HEK293 (cell line): ENCODE data around the gene SP7.
A peak's percentile ranks its signal among the peaks of the same experiment; 100 is the strongest.

Experiments used
- CTCF ChIA-PET: fragments of 350-600 bp; formaldehyde crosslinking; extraction: SDS; loops from one replicate; lab custom pipeline; 2021; ENCODE audit warnings: antibody characterized with exemption; lab: Yijun Ruan, JAX
- POLR2A ChIA-PET: fragments of 300-600 bp; formaldehyde crosslinking; extraction: SDS; loops from one replicate; lab custom pipeline; 2020; ENCODE audit warnings: antibody characterized with exemption, inconsistent platforms; lab: Yijun Ruan, JAX
- H3K27ac ChIP-seq: fragments of 200-500 bp; sonication (Bioruptor generic); 2 replicates; pipeline ENCODE4 v1.5.1; 2014; ENCODE audit warnings: low read depth, low read length, control low read depth, inconsistent platforms; ENCODE audit errors: extremely low read depth
- H3K36me3 ChIP-seq, 2 experiments: fragments of 200-500 bp in 1 of 2; sonication (Bioruptor generic) in 1 of 2; 1 replicate in 1 of 2; 2 replicates in 1 of 2; pipeline ENCODE4 v1.5.1; 2014 to 2017; ENCODE audit warnings: inconsistent platforms in 2 of 2, low read length in 2 of 2; ENCODE audit not compliant: control insufficient read depth in 2 of 2, insufficient read depth in 1 of 2
- H3K4me1 ChIP-seq: fragments of 200-500 bp; sonication (Bioruptor generic); 2 replicates; pipeline ENCODE4 v1.5.1; 2014; ENCODE audit warnings: mild to moderate bottlenecking, low read length, inconsistent platforms; ENCODE audit not compliant: control insufficient read depth, insufficient read depth
- H3K4me3 ChIP-seq: 2 replicates; pipeline ENCODE4 v1.5.1; 2011; ENCODE audit warnings: low read depth, mild to moderate bottlenecking, control low read depth, low read length, moderate library complexity
- H3K9me3 ChIP-seq: fragments of 200-500 bp; sonication (Bioruptor generic); 2 replicates; pipeline ENCODE4 v1.5.1; 2014; ENCODE audit warnings: low read depth, low read length, inconsistent platforms; ENCODE audit not compliant: control insufficient read depth, insufficient read depth
- CTCF ChIP-seq: fragments of 450-650 bp; formaldehyde crosslinking; IDR thresholded peaks from 2 replicates; pipeline ENCODE4 v1.5.1; 2016; ENCODE audit warnings: missing biosample characterization, missing genetic modification characterization
- KLF10 ChIP-seq: fragments of 450-650 bp; IDR thresholded peaks from 2 replicates; pipeline ENCODE4 v1.5.1; 2018; ENCODE audit warnings: missing biosample characterization, mild to moderate bottlenecking, missing genetic modification characterization
- PBX3 ChIP-seq: sonication (generic); formaldehyde crosslinking; IDR thresholded peaks from 2 replicates; pipeline ENCODE4 v1.8.1; 2022; ENCODE audit warnings: mild to moderate bottlenecking, moderate library complexity, missing genetic modification reagents
- SETDB1 ChIP-seq: IDR thresholded peaks from one replicate; pipeline ENCODE4 v1.6.1; 2017; ENCODE audit warnings: mild to moderate bottlenecking, low read length, moderate library complexity, mixed read lengths; ENCODE audit not compliant: insufficient read length
- ZNF138 ChIP-seq: fragments of 450-650 bp; formaldehyde crosslinking; IDR thresholded peaks from 2 replicates; pipeline ENCODE4 v1.5.1; 2016; ENCODE audit warnings: missing biosample characterization, missing genetic modification characterization, borderline replicate concordance
- ZNF16 ChIP-seq: fragments of 450-650 bp; formaldehyde crosslinking; IDR thresholded peaks from 2 replicates; pipeline ENCODE4 v1.5.1; 2016; ENCODE audit warnings: low read depth, missing biosample characterization, missing genetic modification characterization
- ZNF18 ChIP-seq: fragments of 450-650 bp; formaldehyde crosslinking; IDR thresholded peaks from 2 replicates; pipeline ENCODE4 v1.5.1; 2016; ENCODE audit warnings: missing biosample characterization, missing genetic modification characterization
- ZNF211 ChIP-seq: fragments of 450-650 bp; formaldehyde crosslinking; IDR thresholded peaks from 2 replicates; pipeline ENCODE4 v1.5.1; 2016; ENCODE audit warnings: low read depth, missing biosample characterization, missing genetic modification characterization
- ZNF350 ChIP-seq: fragments of 450-650 bp; formaldehyde crosslinking; IDR thresholded peaks from 2 replicates; pipeline ENCODE4 v1.5.0; 2017; ENCODE audit warnings: missing biosample characterization, mild to moderate bottlenecking, missing genetic modification characterization
- ZNF416 ChIP-seq: fragments of 450-650 bp; formaldehyde crosslinking; IDR thresholded peaks from 2 replicates; pipeline ENCODE4 v1.5.1; 2016; ENCODE audit warnings: missing biosample characterization, missing genetic modification characterization
- ZNF558 ChIP-seq: fragments of 450-650 bp; formaldehyde crosslinking; IDR thresholded peaks from 2 replicates; pipeline ENCODE4 v1.5.1; 2016; ENCODE audit warnings: missing biosample characterization, missing genetic modification characterization
- ZNF670 ChIP-seq: fragments of 450-650 bp; formaldehyde crosslinking; IDR thresholded peaks from 2 replicates; pipeline ENCODE4 v1.5.1; 2016; ENCODE audit warnings: missing biosample characterization, missing genetic modification characterization, low read depth
- ZNF677 ChIP-seq: fragments of 450-650 bp; IDR thresholded peaks from 2 replicates; pipeline ENCODE4 v1.5.0; 2018; ENCODE audit warnings: missing biosample characterization, mild to moderate bottlenecking, missing genetic modification characterization, moderate library complexity
- TF ChIP-seq, protein P1 (sequence below): fragments of 450-650 bp; formaldehyde crosslinking; IDR thresholded peaks from 2 replicates; pipeline ENCODE4 v1.5.1; 2016; ENCODE audit warnings: missing biosample characterization, missing genetic modification characterization
- TF ChIP-seq, protein P2 (sequence below): fragments of 450-650 bp; formaldehyde crosslinking; IDR thresholded peaks from 2 replicates; pipeline ENCODE4 v1.5.1; 2016; ENCODE audit warnings: missing biosample characterization, missing genetic modification characterization

The SP7 gene

DNA sequence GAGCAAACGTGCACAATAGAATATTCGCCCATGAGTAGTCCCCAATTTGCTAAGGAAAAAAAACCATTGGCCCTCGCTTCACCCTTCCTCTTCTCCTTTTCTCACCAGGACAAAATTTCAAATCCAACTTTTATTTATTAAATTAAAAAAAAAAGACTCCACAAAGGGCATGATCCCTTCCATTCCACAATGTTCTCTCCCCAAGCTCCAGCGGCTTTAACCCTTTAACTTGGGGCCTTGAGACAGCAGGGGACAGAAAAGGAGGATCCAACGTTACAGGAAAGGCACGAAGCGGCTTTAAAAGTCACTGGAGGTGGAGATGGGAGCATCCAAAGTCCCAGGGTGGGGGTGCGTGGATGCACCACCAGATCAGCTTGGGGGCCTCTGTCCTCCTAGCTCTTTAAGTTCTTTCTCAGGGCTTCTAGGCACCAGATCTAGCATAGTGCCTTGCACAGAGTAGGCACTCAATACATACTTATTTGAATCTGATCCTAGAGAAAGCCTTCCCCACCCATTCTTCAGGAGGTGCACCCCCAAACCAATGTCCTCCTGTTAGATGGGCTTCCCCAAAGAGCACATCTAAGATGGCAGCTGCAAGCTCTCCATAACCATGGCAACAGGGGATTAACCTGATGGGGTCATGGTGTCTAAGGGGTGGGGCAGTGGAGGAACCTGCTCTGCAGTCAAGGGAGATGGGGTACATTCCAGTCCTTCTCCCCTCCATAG lies 9.5 kb downstream of the SP7 start:
- Histone ChIP-seq H3K4me3 (no peak overlapping the region), H3K36me3 (no peaks in the 10 kb centered on the region), H3K27ac (no peak overlapping the region), H3K9me3 (no peaks in the 10 kb centered on the region), H3K4me1 (no peaks in the 10 kb centered on the region)
- ChIA-PET POLR2A (interaction anchor here (1.1 to 2.0 kb wide), 3 partner anchors 9 to 53 kb away, joined by 4 to 5 read pairs (median 5); partner anchors contain the start of gene SP7), CTCF (interaction anchor here (0.6 to 12.7 kb wide), 10 partner anchors 9 to 419 kb away, joined by 3 to 156 read pairs (median 4); partner anchors contain the start of genes NPFF and SP7)
- TF ChIP-seq, protein P1, sequence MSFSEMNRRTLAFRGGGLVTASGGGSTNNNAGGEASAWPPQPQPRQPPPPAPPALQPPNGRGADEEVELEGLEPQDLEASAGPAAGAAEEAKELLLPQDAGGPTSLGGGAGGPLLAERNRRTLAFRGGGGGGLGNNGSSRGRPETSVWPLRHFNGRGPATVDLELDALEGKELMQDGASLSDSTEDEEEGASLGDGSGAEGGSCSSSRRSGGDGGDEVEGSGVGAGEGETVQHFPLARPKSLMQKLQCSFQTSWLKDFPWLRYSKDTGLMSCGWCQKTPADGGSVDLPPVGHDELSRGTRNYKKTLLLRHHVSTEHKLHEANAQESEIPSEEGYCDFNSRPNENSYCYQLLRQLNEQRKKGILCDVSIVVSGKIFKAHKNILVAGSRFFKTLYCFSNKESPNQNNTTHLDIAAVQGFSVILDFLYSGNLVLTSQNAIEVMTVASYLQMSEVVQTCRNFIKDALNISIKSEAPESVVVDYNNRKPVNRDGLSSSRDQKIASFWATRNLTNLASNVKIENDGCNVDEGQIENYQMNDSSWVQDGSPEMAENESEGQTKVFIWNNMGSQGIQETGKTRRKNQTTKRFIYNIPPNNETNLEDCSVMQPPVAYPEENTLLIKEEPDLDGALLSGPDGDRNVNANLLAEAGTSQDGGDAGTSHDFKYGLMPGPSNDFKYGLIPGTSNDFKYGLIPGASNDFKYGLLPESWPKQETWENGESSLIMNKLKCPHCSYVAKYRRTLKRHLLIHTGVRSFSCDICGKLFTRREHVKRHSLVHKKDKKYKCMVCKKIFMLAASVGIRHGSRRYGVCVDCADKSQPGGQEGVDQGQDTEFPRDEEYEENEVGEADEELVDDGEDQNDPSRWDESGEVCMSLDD, result peak; percentile 4; the same call in 1 of the 2 replicates
- TF ChIP-seq ZNF138 (tag by site-specific recombination) (no peak), ZNF350 (tag by site-specific recombination) (no peak), KLF10 (tag by site-specific recombination) (no peak), ZNF211 (tag by site-specific recombination) (no peak)
- TF ChIP-seq, protein P2, sequence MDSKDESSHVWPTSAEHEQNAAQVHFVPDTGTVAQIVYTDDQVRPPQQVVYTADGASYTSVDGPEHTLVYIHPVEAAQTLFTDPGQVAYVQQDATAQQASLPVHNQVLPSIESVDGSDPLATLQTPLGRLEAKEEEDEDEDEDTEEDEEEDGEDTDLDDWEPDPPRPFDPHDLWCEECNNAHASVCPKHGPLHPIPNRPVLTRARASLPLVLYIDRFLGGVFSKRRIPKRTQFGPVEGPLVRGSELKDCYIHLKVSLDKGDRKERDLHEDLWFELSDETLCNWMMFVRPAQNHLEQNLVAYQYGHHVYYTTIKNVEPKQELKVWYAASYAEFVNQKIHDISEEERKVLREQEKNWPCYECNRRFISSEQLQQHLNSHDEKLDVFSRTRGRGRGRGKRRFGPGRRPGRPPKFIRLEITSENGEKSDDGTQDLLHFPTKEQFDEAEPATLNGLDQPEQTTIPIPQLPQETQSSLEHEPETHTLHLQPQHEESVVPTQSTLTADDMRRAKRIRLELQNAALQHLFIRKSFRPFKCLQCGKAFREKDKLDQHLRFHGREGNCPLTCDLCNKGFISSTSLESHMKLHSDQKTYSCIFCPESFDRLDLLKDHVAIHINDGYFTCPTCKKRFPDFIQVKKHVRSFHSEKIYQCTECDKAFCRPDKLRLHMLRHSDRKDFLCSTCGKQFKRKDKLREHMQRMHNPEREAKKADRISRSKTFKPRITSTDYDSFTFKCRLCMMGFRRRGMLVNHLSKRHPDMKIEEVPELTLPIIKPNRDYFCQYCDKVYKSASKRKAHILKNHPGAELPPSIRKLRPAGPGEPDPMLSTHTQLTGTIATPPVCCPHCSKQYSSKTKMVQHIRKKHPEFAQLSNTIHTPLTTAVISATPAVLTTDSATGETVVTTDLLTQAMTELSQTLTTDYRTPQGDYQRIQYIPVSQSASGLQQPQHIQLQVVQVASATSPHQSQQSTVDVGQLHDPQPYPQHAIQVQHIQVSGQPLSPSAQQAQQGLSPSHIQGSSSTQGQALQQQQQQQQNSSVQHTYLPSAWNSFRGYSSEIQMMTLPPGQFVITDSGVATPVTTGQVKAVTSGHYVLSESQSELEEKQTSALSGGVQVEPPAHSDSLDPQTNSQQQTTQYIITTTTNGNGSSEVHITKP, result peak; percentile 92

- ChIA-PET CTCF (interaction anchor here (0.6 to 12.7 kb wide), 16 partner anchors 18 to 183 kb away, joined by 3 to 156 read pairs (median 5); partner anchors contain the start of genes NPFF and TARBP2), POLR2A (interaction anchor here (1.0 to 3.0 kb wide), 12 partner anchors 10 to 246 kb away, joined by 3 to 16 read pairs (median 5); partner anchors contain the start of genes MAP3K12, PFDN5, SPRYD3 and TARBP2)
- Histone ChIP-seq H3K9me3 (no peaks in the 10 kb centered on the region), H3K4me3 (peak overlapping the region; percentile 54), H3K27ac (peak overlapping the region; percentile 86), H3K4me1 (no peaks in the 10 kb centered on the region), H3K36me3 (no peaks in the 10 kb centered on the region)
- 0 out of 2 replicates have a peak, but pooled peaks have one; percentile 5 for TF ChIP-seq ZNF677 (tag by site-specific recombination)
- TF ChIP-seq ZNF558, result no peak
These were observed 10.6 kb downstream of the SP7 start for GRCh38 chr12:53325511-53326061.

- H3K27ac ChIP-seq, result peak overlapping the region; percentile 86
- H3K4me3 ChIP-seq, result peak overlapping the region; percentile 54
- H3K4me1 ChIP-seq, result no peaks in the 10 kb centered on the region
- H3K36me3 ChIP-seq, result peaks cover 0 to 4% of the 10 kb centered on the region in 2 experiments; a peak in 1 of 3 replicates
- CTCF ChIA-PET, result interaction anchor here (0.6 to 12.7 kb wide), 15 partner anchors 18 to 184 kb away, joined by 3 to 156 read pairs (median 5); partner anchors contain the start of genes NPFF and TARBP2
- no peaks in the 10 kb centered on the region for H3K9me3 ChIP-seq
- POLR2A ChIA-PET, result interaction anchor here (1.0 to 3.0 kb wide), 12 partner anchors 10 to 246 kb away, joined by 3 to 16 read pairs (median 5); partner anchors contain the start of genes MAP3K12, PFDN5, SPRYD3 and TARBP2
- peak; percentile 95 for TF ChIP-seq CTCF (tag by site-specific recombination)
- TF ChIP-seq ZNF416 (tag by site-specific recombination), result no peak
- TF ChIP-seq PBX3, result 0 out of 2 replicates have a peak, but pooled peaks have one; percentile 40
- TF ChIP-seq ZNF670, result no peak
- TF ChIP-seq ZNF16 (tag by site-specific recombination), result no peak
- no peak for TF ChIP-seq SETDB1
- no peak for TF ChIP-seq ZNF18
These were observed 11.2 kb downstream of the SP7 start for GRCh38 chr12:53324779-53325510.
